ENCODE measurements around the gene SERPINH1.

SERPINH1 gene

GRCh38 chr11:75516140-75516539 is 45.9 kb upstream of the SERPINH1 start:
- no peak overlapping the region for H3K4me3 ChIP-seq (replicated peaks; ENCODE audit: insufficient read depth, low read length)
- H3K27me3 ChIP-seq (ENCODE audit: insufficient read depth, poor library complexity, severe bottlenecking) = peaks cover 2% of the 10 kb centered on the region
- H3K27ac ChIP-seq (replicated peaks) = no peak overlapping the region
- no peak for DNase-seq (ENCODE audit: low read depth in 1 of 2, low spot score in 1 of 2)
- TF ChIP-seq GABPA (IDR thresholded peaks at IDR 0.05; ENCODE audit: low read depth) (no peak), SPI1 (IDR thresholded peaks at IDR 0.05; ENCODE audit: borderline replicate concordance, low read depth) (no peak), POLR2AphosphoS5 (IDR thresholded peaks at IDR 0.05; ENCODE audit: low read depth) (no peak), CTCF (IDR thresholded peaks at IDR 0.05; ENCODE audit: insufficient read depth, low read length) (no peak), REST (IDR thresholded peaks at IDR 0.05; ENCODE audit: insufficient replicate concordance, low read depth) (no peak)

- H3K27me3 ChIP-seq (ENCODE audit: insufficient read depth, poor library complexity, severe bottlenecking) = peaks cover 2% of the 10 kb centered on the region
- H3K4me3 ChIP-seq (replicated peaks; ENCODE audit: insufficient read depth, low read length) = no peak overlapping the region
- no peak for TF ChIP-seq POLR2AphosphoS5 (IDR thresholded peaks at IDR 0.05; ENCODE audit: low read depth)
- TF ChIP-seq SPI1 (IDR thresholded peaks at IDR 0.05; ENCODE audit: borderline replicate concordance, low read depth) = no peak
- no peak for TF ChIP-seq GABPA (IDR thresholded peaks at IDR 0.05; ENCODE audit: low read depth)
- no peak for TF ChIP-seq REST (IDR thresholded peaks at IDR 0.05; ENCODE audit: insufficient replicate concordance, low read depth)
- TF ChIP-seq CTCF (IDR thresholded peaks at IDR 0.05; ENCODE audit: insufficient read depth, low read length) = no peak
- peak in 1 of 2 experiments; percentile 18 for DNase-seq (ENCODE audit: low read depth in 1 of 2, low spot score in 1 of 2)
- H3K27ac ChIP-seq (replicated peaks) = no peak overlapping the region
Measured at GRCh38 chr11:75516886-75517285, 45.2 kb upstream of the SERPINH1 start.

- TF ChIP-seq CTCF (IDR thresholded peaks at IDR 0.05; ENCODE audit: insufficient read depth, low read length) (no peak), POLR2AphosphoS5 (IDR thresholded peaks at IDR 0.05; ENCODE audit: low read depth) (no peak), GABPA (IDR thresholded peaks at IDR 0.05; ENCODE audit: low read depth) (no peak), REST (IDR thresholded peaks at IDR 0.05; ENCODE audit: insufficient replicate concordance, low read depth) (no peak), SPI1 (IDR thresholded peaks at IDR 0.05; ENCODE audit: borderline replicate concordance, low read depth) (no peak)
- no peak overlapping the region for H3K27ac ChIP-seq (replicated peaks)
- DNase-seq (ENCODE audit: low read depth in 1 of 2, low spot score in 1 of 2) = no peak
- H3K4me3 ChIP-seq (replicated peaks; ENCODE audit: insufficient read depth, low read length) = no peak overlapping the region
- peaks cover 6% of the 10 kb centered on the region for H3K27me3 ChIP-seq (ENCODE audit: insufficient read depth, poor library complexity, severe bottlenecking)
Measured at GRCh38 chr11:75518204-75518549, 43.9 kb upstream of the SERPINH1 start.

Data from HL-60 (cell line).